Ishikawa (cell line): ENCODE data around the gene KLF2.

Experiments
- NFIC ChIP-seq: IDR thresholded peaks from 2 replicates; pipeline ENCODE4 v1.6.1; 2012
- RAD21 ChIP-seq: IDR thresholded peaks from 2 replicates; pipeline ENCODE4 v1.6.1; 2012; ENCODE audit warnings: low read depth

DNA sequence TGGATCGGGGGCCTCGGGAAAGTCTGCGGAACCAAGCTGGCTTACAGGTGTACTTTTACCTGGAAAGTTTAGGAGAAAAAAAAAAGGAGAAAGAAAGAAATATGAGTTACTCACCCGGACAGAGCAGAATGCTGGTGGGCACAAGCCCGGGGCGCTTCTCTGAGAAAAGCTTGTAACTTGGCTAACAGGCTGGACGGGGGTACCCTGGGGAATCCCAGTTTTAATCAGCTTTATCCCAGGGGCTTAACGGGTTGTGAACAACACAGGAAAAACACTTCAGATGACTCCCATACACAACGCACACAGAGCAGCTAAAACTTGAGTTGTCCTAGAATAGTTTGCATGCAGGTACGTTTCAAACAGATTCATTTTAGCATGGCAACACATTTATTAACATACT lies 37.3 kb downstream of the KLF2 start:
- TF ChIP-seq RAD21 (no peak), NFIC (no peak)
